ENCODE measurements around the gene ENGASE.

Gene ENGASE

GRCh38 chr17:79135011-79135410 is 60.4 kb downstream of the ENGASE start:
- Histone ChIP-seq H3K79me2 (ENCODE audit: insufficient read depth, low read length) (no peaks in the 10 kb centered on the region), H3K4me2 (ENCODE audit: low read depth, low read length, poor library complexity, severe bottlenecking) (no peak overlapping the region), H3K36me3 (ENCODE audit: insufficient read depth, low read length) (no peaks in the 10 kb centered on the region), H2AFZ (ENCODE audit: low read length) (no peak overlapping the region), H3K4me3 (ENCODE audit: low read length, poor library complexity, severe bottlenecking) (no peak overlapping the region), H3K27me3 (ENCODE audit: insufficient read depth, low read length, poor library complexity, severe bottlenecking) (no peaks in the 10 kb centered on the region), H3K4me1 (ENCODE audit: insufficient read depth, low read length, poor library complexity, severe bottlenecking) (no peaks in the 10 kb centered on the region), H3K9me2 (replicated peaks; ENCODE audit: low read depth, low read length) (no peaks in the 10 kb centered on the region), H3K9me3 (ENCODE audit: insufficient read depth, low read depth, low read length) (no peaks in the 10 kb centered on the region), H3F3A (ENCODE audit: low read depth) (no peaks in the 10 kb centered on the region), H4K20me1 (ENCODE audit: insufficient read depth, low read length, poor library complexity, severe bottlenecking) (no peaks in the 10 kb centered on the region), H3K9ac (ENCODE audit: low read depth, low read length, poor library complexity, severe bottlenecking) (no peak overlapping the region)
- TF ChIP-seq EZH2phosphoT487 (IDR thresholded peaks at IDR 0.05; ENCODE audit: borderline replicate concordance): no peak
- TF ChIP-seq CTCF (conservative IDR thresholded peaks at IDR 0.05; ENCODE audit: low read length): no peak

GRCh38 chr17:79135628-79136405 is 61.2 kb downstream of the ENGASE start:
- Histone ChIP-seq H3K9me3 (ENCODE audit: insufficient read depth, low read depth, low read length) (no peaks in the 10 kb centered on the region), H3K9me2 (replicated peaks; ENCODE audit: low read depth, low read length) (no peaks in the 10 kb centered on the region), H3K36me3 (ENCODE audit: insufficient read depth, low read length) (no peaks in the 10 kb centered on the region), H3F3A (ENCODE audit: low read depth) (no peaks in the 10 kb centered on the region), H3K4me2 (ENCODE audit: low read depth, low read length, poor library complexity, severe bottlenecking) (no peak overlapping the region), H3K27me3 (ENCODE audit: insufficient read depth, low read length, poor library complexity, severe bottlenecking) (no peaks in the 10 kb centered on the region), H2AFZ (ENCODE audit: low read length) (no peak overlapping the region), H4K20me1 (ENCODE audit: insufficient read depth, low read length, poor library complexity, severe bottlenecking) (no peaks in the 10 kb centered on the region), H3K4me1 (ENCODE audit: insufficient read depth, low read length, poor library complexity, severe bottlenecking) (no peaks in the 10 kb centered on the region), H3K79me2 (ENCODE audit: insufficient read depth, low read length) (no peaks in the 10 kb centered on the region), H3K9ac (ENCODE audit: low read depth, low read length, poor library complexity, severe bottlenecking) (no peak overlapping the region), H3K4me3 (ENCODE audit: low read length, poor library complexity, severe bottlenecking) (no peak overlapping the region)
- no peak for TF ChIP-seq CTCF (conservative IDR thresholded peaks at IDR 0.05; ENCODE audit: low read length)
- no peak for TF ChIP-seq EZH2phosphoT487 (IDR thresholded peaks at IDR 0.05; ENCODE audit: borderline replicate concordance)
